B cell (primary cell): ENCODE measurements around the gene TRNAU1AP. TPM values are rescaled to one million over a fixed set of nuclear protein-coding genes. Genes with fewer than 3 reads are reported as not detected.
A peak's percentile ranks its signal among the peaks of the same experiment; 100 is the strongest.

ENCODE experiments used
- ATAC-seq: fragments of 200-7000 bp; cut with Tn5 transposase; one replicate; pipeline ENCODE4 v1.10.0; 2021; ENCODE audit warnings: low read depth, mild to moderate bottlenecking, moderate number of reproducible peaks, moderate library complexity
- CTCF ChIA-PET: fragments of 350-600 bp; sonication (Branson Sonifier 250); formaldehyde crosslinking; loops from one replicate; lab custom pipeline; 2021; ENCODE audit warnings: antibody characterized with exemption, inconsistent platforms; lab: Charles Lee
- POLR2A ChIA-PET: fragments of 350-600 bp; sonication (Branson Sonifier 250); formaldehyde crosslinking; loops from one replicate; lab custom pipeline; 2021; ENCODE audit warnings: antibody characterized with exemption; lab: Charles Lee
- DNase-seq: peaks from one replicate; pipeline ENCODE4 v3.0.0; 2013
- H2AFZ ChIP-seq: 2 replicates; pipeline ENCODE4 v1.6.1; 2012; ENCODE audit warnings: mild to moderate bottlenecking, low read depth, low read length; ENCODE audit not compliant: insufficient read depth, poor library complexity, severe bottlenecking
- H3K27ac ChIP-seq, 2 donors: 1 replicate in 1 of 2; 2 replicates in 1 of 2; pipeline ENCODE4 v1.5.1; 2012 to 2013; ENCODE audit warnings: low read length in 2 of 2, mild to moderate bottlenecking in 2 of 2, moderate library complexity in 1 of 2
- H3K27me3 ChIP-seq, 4 experiments: fragments of 200-600 bp in 1 of 4; sonication (generic) in 1 of 4; replicated peaks in 1 of 4; 1 replicate in 2 of 4; 2 replicates in 2 of 4; pipeline versions ENCODE4 v1.6.1 to v1.7.0; 2013 to 2016; ENCODE audit warnings: low read length in 3 of 4, mild to moderate bottlenecking in 2 of 4, mixed read lengths in 1 of 4, moderate library complexity in 1 of 4; ENCODE audit not compliant: insufficient read depth in 4 of 4, control insufficient read depth in 3 of 4; ENCODE audit errors: control extremely low read depth in 1 of 4
- H3K36me3 ChIP-seq, 2 experiments: replicated peaks in 1 of 2; 1 replicate in 1 of 2; 2 replicates in 1 of 2; pipeline versions ENCODE4 v1.6.1 to v1.7.1; 2013; ENCODE audit warnings: low read length in 1 of 2; ENCODE audit not compliant: insufficient read depth in 2 of 2, control insufficient read depth in 1 of 2; ENCODE audit errors: control extremely low read depth in 1 of 2, extremely low read depth in 1 of 2
- H3K4me1 ChIP-seq, 2 donors: fragments of 200-600 bp in 1 of 2; sonication (generic) in 1 of 2; 1 replicate in 1 of 2; 2 replicates in 1 of 2; pipeline versions ENCODE4 v1.5.1 to v1.6.1; 2013 to 2017; ENCODE audit warnings: low read length in 2 of 2; ENCODE audit not compliant: control insufficient read depth in 2 of 2, insufficient read depth in 2 of 2
- H3K4me2 ChIP-seq: replicated peaks from 2 replicates; pipeline ENCODE3; 2012; ENCODE audit warnings: mild to moderate bottlenecking, low read depth, low read length; ENCODE audit not compliant: poor library complexity, severe bottlenecking
- H3K4me3 ChIP-seq, 5 experiments: fragments of 200-600 bp in 1 of 5; sonication (generic) in 1 of 5; 1 replicate in 3 of 5; 2 replicates in 2 of 5; pipeline versions ENCODE4 v1.5.1 to v1.7.0; 2011 to 2016; ENCODE audit warnings: low read length in 4 of 5, mild to moderate bottlenecking in 4 of 5, low read depth in 2 of 5, control low read depth in 1 of 5, moderate library complexity in 1 of 5; ENCODE audit not compliant: insufficient read depth in 1 of 5; ENCODE audit errors: control extremely low read depth in 1 of 5, extremely low read depth in 1 of 5
- H3K79me2 ChIP-seq: fragments of 200-600 bp; sonication (generic); one replicate; pipeline ENCODE4 v1.6.0; 2016; ENCODE audit warnings: low read length; ENCODE audit not compliant: control insufficient read depth, insufficient read depth
- H3K9ac ChIP-seq: fragments of 200-600 bp; sonication (generic); 2 replicates; pipeline ENCODE4 v1.6.1; 2017; ENCODE audit warnings: mild to moderate bottlenecking, low read length, moderate library complexity
- H3K9me3 ChIP-seq, 3 donors: one replicate each; pipeline versions ENCODE4 v1.6.1 to v1.7.1; 2013; ENCODE audit warnings: low read length in 2 of 3; ENCODE audit not compliant: control insufficient read depth in 2 of 3, insufficient read depth in 1 of 3; ENCODE audit errors: control extremely low read depth in 1 of 3
- H4K20me1 ChIP-seq: 2 replicates; pipeline ENCODE4 v1.6.0; 2012; ENCODE audit warnings: mild to moderate bottlenecking, low read length; ENCODE audit not compliant: insufficient read depth, control insufficient read depth, poor library complexity, severe bottlenecking
- H3K27ac Mint-ChIP-seq: one replicate; pipeline ENCODE4 v1.8.0; 2021; ENCODE audit warnings: mixed read lengths
- H3K27me3 Mint-ChIP-seq: one replicate; pipeline ENCODE4 v1.8.0; 2021; ENCODE audit warnings: mixed read lengths
- H3K4me1 Mint-ChIP-seq: one replicate; pipeline ENCODE4 v1.8.0; 2021; ENCODE audit warnings: mixed read lengths
- H3K4me3 Mint-ChIP-seq: one replicate; pipeline ENCODE4 v1.8.0; 2021; ENCODE audit warnings: mixed read lengths
- H3K9me3 Mint-ChIP-seq: one replicate; pipeline ENCODE4 v1.8.0; 2022; ENCODE audit warnings: mixed read lengths; ENCODE audit not compliant: insufficient read depth
- CTCF ChIP-seq: fragments of 200-600 bp; IDR thresholded peaks from one replicate; pipeline ENCODE4 v1.8.0; 2022; ENCODE audit warnings: antibody characterized with exemption, mild to moderate bottlenecking
- EZH2 ChIP-seq: IDR thresholded peaks from 2 replicates; pipeline ENCODE4 v1.6.1; 2012; ENCODE audit warnings: borderline replicate concordance, low read depth, mild to moderate bottlenecking, moderate library complexity, low read length; ENCODE audit not compliant: insufficient read depth, poor library complexity, severe bottlenecking
- WGBS: methylation state at CpG from one replicate; pipeline ENCODE4 v1.1.5; 2013; ENCODE audit warnings: missing lambda C conversion rate; ENCODE audit not compliant: insufficient coverage; 5-methylcytosine and 5-hydroxymethylcytosine counted together
- intact Hi-C: fragments of 100-400 bp; cut with micrococcal nuclease; formaldehyde crosslinking; loops from one replicate; pipeline ENCODE4 v1.10.0; 2022
- polyA plus RNA-seq: library from polyadenylated mRNA; depleted of rRNA; stranded (reverse); fragments of >200 nt; gene quantifications from 2 replicates; pipeline ENCODE4 v1.2.3, GENCODE V29; 2012
- total RNA-seq, 2 donors: library from RNA; stranded (reverse); fragments of 120-200 nt in 1 of 2; gene quantifications; 1 replicate in 1 of 2; 2 replicates in 1 of 2; pipeline versions ENCODE4 v1.2.3 to v1.2.4, GENCODE V29; 2013 to 2022

The TRNAU1AP gene
- total and polyA plus RNA-seq, 2 donors (not counting 1 experiment from before 2014, with no cell fraction given): 39.8 to 45.2 TPM

DNA sequence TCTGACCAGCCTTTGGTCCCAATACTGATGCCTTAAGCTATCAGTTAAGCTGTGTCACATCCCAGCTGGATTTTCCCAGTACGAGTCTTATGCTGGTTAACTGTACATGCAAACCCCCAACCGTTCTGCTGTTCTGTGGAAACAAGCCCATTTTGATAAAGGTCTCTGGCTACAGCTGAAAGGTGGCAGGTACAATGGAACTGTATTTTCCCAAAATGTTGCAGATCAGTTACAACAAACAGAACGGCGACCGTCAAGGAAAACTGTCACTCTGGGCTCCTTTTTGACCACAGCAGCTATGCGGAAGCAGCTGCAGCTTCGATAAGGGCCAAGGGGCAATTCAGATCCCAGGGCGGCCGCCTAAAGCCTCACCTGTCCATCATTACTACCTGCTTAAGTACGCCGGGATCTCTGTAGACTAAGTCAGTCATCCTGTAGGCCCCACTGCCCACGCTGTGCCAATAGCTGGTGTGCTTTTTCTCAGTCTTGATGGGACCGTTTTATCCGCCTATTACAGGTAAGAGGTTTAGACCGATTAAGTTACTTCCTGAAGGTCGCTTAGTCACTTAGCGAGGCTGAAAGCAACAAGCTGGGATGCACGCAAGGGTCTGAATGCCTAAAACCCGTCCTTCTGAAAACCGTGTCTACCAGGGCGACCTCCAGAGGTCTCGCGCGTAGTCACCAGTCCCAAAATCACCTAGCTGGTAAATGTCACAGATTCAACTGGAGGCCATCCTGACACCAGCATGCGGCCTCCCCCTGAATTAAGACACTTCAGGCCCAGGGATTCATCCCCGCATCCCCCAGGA lies 28.0 kb downstream of the TRNAU1AP start:
- intact Hi-C loops: loop anchor here (1.0 to 5.0 kb wide), 6 partner anchors 28 to 332 kb away; partner anchors contain the start of genes TRNAU1AP and YTHDF2

More for the DNA sequence above, 28.0 kb downstream of the TRNAU1AP start:
- peak; percentile 31 for ATAC-seq
- no peaks in the 10 kb centered on the region for H3K27me3 ChIP-seq
- POLR2A ChIA-PET: interaction anchor here (0.5 to 4.1 kb wide), 28 partner anchors 8 to 1328 kb away, joined by 3 to 36 read pairs (median 4); partner anchors contain the start of genes GMEB1, MED18, PHACTR4 and RAB42
- H3K4me2 ChIP-seq: peak overlapping the region; percentile 97
- H3K27ac Mint-ChIP-seq: peak overlapping the region; percentile 95
- under 1% methylated on average over 26 of the region's 26 CpGs for WGBS
- H3K4me3 Mint-ChIP-seq: peak overlapping the region; percentile 96
- H3K9ac ChIP-seq: peak overlapping the region; percentile 97
- no peaks in the 10 kb centered on the region for H3K27me3 Mint-ChIP-seq
- H3K9me3 ChIP-seq: no peaks in the 10 kb centered on the region
- H3K9me3 Mint-ChIP-seq: no peaks in the 10 kb centered on the region
- peaks cover 15 to 37% of the 10 kb centered on the region in 2 experiments for H3K36me3 ChIP-seq
- peak overlapping the region; percentile 98 for H2AFZ ChIP-seq
- CTCF ChIA-PET: interaction anchor here (0.5 to 2.9 kb wide), 24 partner anchors 17 to 601 kb away, joined by 3 to 23 read pairs (median 4); partner anchors contain the start of genes MED18, RCC1, SRSF4 and TAF12
- H3K79me2 ChIP-seq: peaks cover 29% of the 10 kb centered on the region
- peak overlapping the region; percentile 69 to 99 (median 94) for H3K4me3 ChIP-seq
- peaks cover 37% of the 10 kb centered on the region for H3K4me1 Mint-ChIP-seq
- peaks cover 40% of the 10 kb centered on the region for H4K20me1 ChIP-seq
- peaks cover 15 to 31% of the 10 kb centered on the region in 2 donors for H3K4me1 ChIP-seq
- TF ChIP-seq CTCF (peak; percentile 39), EZH2 (no peak)
- peak overlapping the region; percentile 43 to 82 for H3K27ac ChIP-seq
- peak; percentile 81 for DNase-seq
